ENCODE measurements around the gene ZBTB11.

DNA sequence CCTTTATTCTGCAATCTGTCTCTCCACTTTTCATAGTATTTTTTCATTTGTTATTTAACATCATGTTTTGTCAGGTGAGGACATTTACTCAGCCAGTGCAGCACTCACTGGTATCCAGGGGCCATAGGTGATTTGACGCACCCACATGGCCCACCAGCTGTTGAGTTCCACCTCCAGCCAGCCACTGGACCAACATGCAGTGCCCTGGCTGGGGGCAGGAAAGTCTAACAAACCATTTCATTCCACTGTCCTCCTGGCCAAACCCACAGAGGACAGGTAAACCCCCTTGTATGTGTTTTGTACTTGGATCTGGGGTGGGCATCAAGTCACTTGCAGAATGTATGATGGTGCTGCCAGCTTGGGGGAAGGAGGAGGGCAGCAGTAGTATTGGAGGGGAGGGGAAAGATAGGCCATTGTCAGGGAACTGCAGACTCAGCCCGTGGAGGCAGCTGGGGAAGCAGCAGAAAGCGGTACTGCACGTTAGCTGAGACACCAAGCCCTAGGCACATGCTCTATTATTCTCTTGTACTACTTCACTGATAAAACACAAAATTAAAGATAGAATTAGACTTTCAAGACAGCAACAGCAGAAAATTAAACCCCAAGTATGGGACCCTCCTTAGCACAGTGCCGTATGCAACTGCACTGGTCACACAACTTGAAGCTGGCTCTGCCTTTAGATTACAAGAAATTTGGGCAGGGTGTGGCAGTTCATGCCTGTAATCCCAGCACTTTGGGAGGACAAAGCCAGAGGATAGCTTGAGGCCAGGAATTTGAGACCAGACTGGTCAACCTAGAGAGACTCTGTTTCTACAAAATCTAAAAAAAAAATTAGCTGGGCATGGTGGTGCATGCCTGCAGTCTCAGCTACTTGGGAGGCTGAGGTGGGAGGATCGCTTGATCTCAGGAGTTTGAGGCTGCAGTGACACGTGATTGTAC, 25.0 kb upstream of the ZBTB11 start:
- TF ChIP-seq, protein P1, sequence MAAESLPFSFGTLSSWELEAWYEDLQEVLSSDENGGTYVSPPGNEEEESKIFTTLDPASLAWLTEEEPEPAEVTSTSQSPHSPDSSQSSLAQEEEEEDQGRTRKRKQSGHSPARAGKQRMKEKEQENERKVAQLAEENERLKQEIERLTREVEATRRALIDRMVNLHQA (CRISPR knock-in tag; IDR thresholded peaks at IDR 0.05), result no peak
- TF ChIP-seq ZNF251 (CRISPR knock-in tag; IDR thresholded peaks at IDR 0.05) (no peak), ZNF282 (IDR thresholded peaks at IDR 0.05; ENCODE audit: partially characterized antibody) (no peak), KLF16 (CRISPR knock-in tag; IDR thresholded peaks at IDR 0.05) (no peak), HNRNPK (IDR thresholded peaks at IDR 0.05; ENCODE audit: low read depth, low read length, poor library complexity, severe bottlenecking) (no peak), FIP1L1 (IDR thresholded peaks at IDR 0.05; ENCODE audit: borderline replicate concordance, insufficient read depth, low read depth, low read length) (no peak)
- TF ChIP-seq, protein P2, sequence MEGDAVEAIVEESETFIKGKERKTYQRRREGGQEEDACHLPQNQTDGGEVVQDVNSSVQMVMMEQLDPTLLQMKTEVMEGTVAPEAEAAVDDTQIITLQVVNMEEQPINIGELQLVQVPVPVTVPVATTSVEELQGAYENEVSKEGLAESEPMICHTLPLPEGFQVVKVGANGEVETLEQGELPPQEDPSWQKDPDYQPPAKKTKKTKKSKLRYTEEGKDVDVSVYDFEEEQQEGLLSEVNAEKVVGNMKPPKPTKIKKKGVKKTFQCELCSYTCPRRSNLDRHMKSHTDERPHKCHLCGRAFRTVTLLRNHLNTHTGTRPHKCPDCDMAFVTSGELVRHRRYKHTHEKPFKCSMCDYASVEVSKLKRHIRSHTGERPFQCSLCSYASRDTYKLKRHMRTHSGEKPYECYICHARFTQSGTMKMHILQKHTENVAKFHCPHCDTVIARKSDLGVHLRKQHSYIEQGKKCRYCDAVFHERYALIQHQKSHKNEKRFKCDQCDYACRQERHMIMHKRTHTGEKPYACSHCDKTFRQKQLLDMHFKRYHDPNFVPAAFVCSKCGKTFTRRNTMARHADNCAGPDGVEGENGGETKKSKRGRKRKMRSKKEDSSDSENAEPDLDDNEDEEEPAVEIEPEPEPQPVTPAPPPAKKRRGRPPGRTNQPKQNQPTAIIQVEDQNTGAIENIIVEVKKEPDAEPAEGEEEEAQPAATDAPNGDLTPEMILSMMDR (CRISPR knock-in tag; IDR thresholded peaks at IDR 0.05), result no peak
- TF ChIP-seq, protein P3, sequence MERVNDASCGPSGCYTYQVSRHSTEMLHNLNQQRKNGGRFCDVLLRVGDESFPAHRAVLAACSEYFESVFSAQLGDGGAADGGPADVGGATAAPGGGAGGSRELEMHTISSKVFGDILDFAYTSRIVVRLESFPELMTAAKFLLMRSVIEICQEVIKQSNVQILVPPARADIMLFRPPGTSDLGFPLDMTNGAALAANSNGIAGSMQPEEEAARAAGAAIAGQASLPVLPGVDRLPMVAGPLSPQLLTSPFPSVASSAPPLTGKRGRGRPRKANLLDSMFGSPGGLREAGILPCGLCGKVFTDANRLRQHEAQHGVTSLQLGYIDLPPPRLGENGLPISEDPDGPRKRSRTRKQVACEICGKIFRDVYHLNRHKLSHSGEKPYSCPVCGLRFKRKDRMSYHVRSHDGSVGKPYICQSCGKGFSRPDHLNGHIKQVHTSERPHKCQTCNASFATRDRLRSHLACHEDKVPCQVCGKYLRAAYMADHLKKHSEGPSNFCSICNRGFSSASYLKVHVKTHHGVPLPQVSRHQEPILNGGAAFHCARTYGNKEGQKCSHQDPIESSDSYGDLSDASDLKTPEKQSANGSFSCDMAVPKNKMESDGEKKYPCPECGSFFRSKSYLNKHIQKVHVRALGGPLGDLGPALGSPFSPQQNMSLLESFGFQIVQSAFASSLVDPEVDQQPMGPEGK (CRISPR knock-in tag; IDR thresholded peaks at IDR 0.05), result no peak

All from HepG2 (cell line).